H1 (cell line): ENCODE measurements around the gene ATP9B. TPM values are rescaled to one million over a fixed set of nuclear protein-coding genes. Genes with fewer than 3 reads are reported as not detected.

Source experiments
- CTCF ChIA-PET: fragments of 300-600 bp; sonication (Branson Sonifier 250); formaldehyde crosslinking; loops from one replicate; lab custom pipeline; 2021; ENCODE audit not compliant: partially characterized antibody; lab: Charles Lee
- POLR2A ChIA-PET: fragments of 300-600 bp; sonication (Branson Sonifier 250); formaldehyde crosslinking; loops from one replicate; lab custom pipeline; 2021; ENCODE audit warnings: inconsistent platforms; ENCODE audit not compliant: partially characterized antibody; lab: Charles Lee
- DNase-seq, 2 experiments: peaks; one replicate each; pipeline versions ENCODE4 v3.0.0 to v3.0.0-alpha.2; 2010 to 2022; ENCODE audit warnings: low spot score in 2 of 2, low read depth in 1 of 2, mixed read lengths in 1 of 2
- FAIRE-seq: peaks from 2 replicates; lab custom pipeline; 2011; peaks lifted over from hg19 to GRCh38; lab: Jason Lieb, UNC
- H2AFZ ChIP-seq: 2 replicates; pipeline ENCODE4 v1.8.1; 2012; ENCODE audit warnings: low read length, inconsistent platforms
- H2AK5ac ChIP-seq: 2 replicates; pipeline ENCODE4 v1.6.1; 2013; ENCODE audit warnings: low read depth, low read length
- H2BK120ac ChIP-seq: replicated peaks from 2 replicates; pipeline ENCODE3; 2013; ENCODE audit warnings: low read depth, low read length, inconsistent platforms
- H2BK12ac ChIP-seq: 2 replicates; pipeline ENCODE4 v1.6.1; 2013; ENCODE audit warnings: low read depth, low read length
- H2BK15ac ChIP-seq: 2 replicates; pipeline ENCODE4 v1.6.1; 2013; ENCODE audit warnings: low read length
- H2BK20ac ChIP-seq: 2 replicates; pipeline ENCODE4 v1.6.1; 2013; ENCODE audit warnings: low read length
- H2BK5ac ChIP-seq: 2 replicates; pipeline ENCODE4 v1.6.1; 2013; ENCODE audit warnings: low read depth, low read length
- H3K14ac ChIP-seq: 2 replicates; pipeline ENCODE4 v1.6.1; 2013; ENCODE audit warnings: inconsistent platforms; ENCODE audit not compliant: insufficient read length
- H3K18ac ChIP-seq: 2 replicates; pipeline ENCODE4 v1.6.1; 2013; ENCODE audit warnings: low read length; ENCODE audit errors: extremely low read depth
- H3K23ac ChIP-seq: 2 replicates; pipeline ENCODE4 v1.6.1; 2013; ENCODE audit warnings: inconsistent platforms; ENCODE audit not compliant: insufficient read length
- H3K23me2 ChIP-seq: 2 replicates; pipeline ENCODE4 v1.6.1; 2013; ENCODE audit warnings: low read depth, low read length
- H3K27ac ChIP-seq: 2 replicates; pipeline ENCODE4 v1.6.1; 2011; ENCODE audit warnings: low read depth, low read length, inconsistent platforms
- H3K27me3 ChIP-seq, 4 experiments: replicated peaks in 1 of 4; 1 replicate in 1 of 4; 2 replicates in 3 of 4; pipeline versions ENCODE4 v1.6.1 to v1.8.1; 2011 to 2013; ENCODE audit warnings: low read length in 3 of 4, mild to moderate bottlenecking in 3 of 4, inconsistent platforms in 2 of 4, mixed read lengths in 2 of 4, moderate library complexity in 1 of 4; ENCODE audit not compliant: control insufficient read depth in 3 of 4, insufficient read depth in 3 of 4; ENCODE audit errors: extremely low read depth in 1 of 4
- H3K36me3 ChIP-seq, 4 experiments: 2 replicates each; pipeline versions ENCODE4 v1.6.1 to v1.8.1; 2011 to 2013; ENCODE audit warnings: mild to moderate bottlenecking in 4 of 4, low read length in 3 of 4, moderate library complexity in 2 of 4, control low read depth in 1 of 4, inconsistent platforms in 1 of 4; ENCODE audit not compliant: insufficient read depth in 4 of 4, control insufficient read depth in 2 of 4
- H3K4ac ChIP-seq: replicated peaks from 2 replicates; pipeline ENCODE3; 2013; ENCODE audit warnings: low read length, low read depth, mixed read lengths, inconsistent platforms; ENCODE audit not compliant: insufficient read length
- H3K4me1 ChIP-seq, 4 experiments: replicated peaks in 1 of 4; 1 replicate in 1 of 4; 2 replicates in 3 of 4; pipeline versions ENCODE4 v1.6.1 to v1.8.1; 2011 to 2013; ENCODE audit warnings: low read length in 3 of 4, inconsistent platforms in 2 of 4, mixed read lengths in 1 of 4; ENCODE audit not compliant: insufficient read depth in 4 of 4, control insufficient read depth in 3 of 4
- H3K4me2 ChIP-seq, 2 experiments: 2 replicates each; pipeline versions ENCODE4 v1.6.1 to v1.8.1; 2011 to 2013; ENCODE audit warnings: low read depth in 2 of 2, low read length in 2 of 2, control low read depth in 1 of 2, inconsistent platforms in 1 of 2, mild to moderate bottlenecking in 1 of 2; ENCODE audit not compliant: insufficient read depth in 1 of 2
- H3K4me3 ChIP-seq, 4 experiments: fragments of 200-600, 300-600 bp in 1 of 4; sonication (generic), shearing (Covaris generic), sonication (Bioruptor Twin) in 1 of 4; 2 replicates each; pipeline versions ENCODE4 v1.5.1 to v1.8.1; 2011 to 2016; ENCODE audit warnings: low read length in 4 of 4, low read depth in 3 of 4, control low read depth in 2 of 4, inconsistent platforms in 2 of 4, mild to moderate bottlenecking in 2 of 4, mixed read lengths in 1 of 4, moderate library complexity in 1 of 4; ENCODE audit not compliant: insufficient read depth in 2 of 4; ENCODE audit errors: extremely low read depth in 1 of 4
- H3K56ac ChIP-seq: replicated peaks from 2 replicates; pipeline ENCODE3; 2013; ENCODE audit warnings: low read depth, mild to moderate bottlenecking, mixed read lengths, low read length, inconsistent platforms; ENCODE audit not compliant: insufficient read length
- H3K79me1 ChIP-seq: 2 replicates; pipeline ENCODE4 v1.6.1; 2013; ENCODE audit warnings: low read depth, low read length, control low read depth
- H3K79me2 ChIP-seq, 2 experiments: 2 replicates each; pipeline versions ENCODE4 v1.6.1 to v1.8.1; 2012 to 2013; ENCODE audit warnings: low read length in 2 of 2, mild to moderate bottlenecking in 2 of 2, inconsistent platforms in 1 of 2; ENCODE audit not compliant: insufficient read depth in 2 of 2, control insufficient read depth in 1 of 2
- H3K9ac ChIP-seq, 4 experiments: replicated peaks in 1 of 4; 1 replicate in 1 of 4; 2 replicates in 3 of 4; pipeline versions ENCODE4 v1.6.1 to v1.8.1; 2011 to 2013; ENCODE audit warnings: low read depth in 3 of 4, low read length in 3 of 4, control low read depth in 2 of 4, mild to moderate bottlenecking in 2 of 4, moderate library complexity in 2 of 4, inconsistent platforms in 1 of 4; ENCODE audit errors: extremely low read depth in 1 of 4
- H3K9me3 ChIP-seq, 2 experiments: 2 replicates each; pipeline versions ENCODE4 v1.6.1 to v1.8.1; 2012 to 2013; ENCODE audit warnings: mild to moderate bottlenecking in 2 of 2, moderate library complexity in 2 of 2, control low read depth in 1 of 2, inconsistent platforms in 1 of 2, low read depth in 1 of 2, low read length in 1 of 2, mixed read lengths in 1 of 2; ENCODE audit not compliant: insufficient read depth in 2 of 2
- H4K20me1 ChIP-seq, 2 experiments: replicated peaks in 1 of 2; 2 replicates each; pipeline versions ENCODE3 to v1.8.1; 2011 to 2013; ENCODE audit warnings: inconsistent platforms in 2 of 2, low read length in 2 of 2, mild to moderate bottlenecking in 1 of 2; ENCODE audit not compliant: insufficient read depth in 2 of 2, control insufficient read depth in 1 of 2
- H4K5ac ChIP-seq: 2 replicates; pipeline ENCODE4 v1.6.1; 2013; ENCODE audit warnings: low read length, low read depth, mixed read lengths, inconsistent platforms; ENCODE audit not compliant: insufficient read length
- H4K8ac ChIP-seq: 2 replicates; pipeline ENCODE4 v1.8.0; 2013; ENCODE audit warnings: mild to moderate bottlenecking, moderate library complexity, low read length, inconsistent platforms; ENCODE audit not compliant: insufficient read depth; ENCODE audit errors: extremely low read depth
- H4K91ac ChIP-seq: replicated peaks from 2 replicates; pipeline ENCODE3; 2013; ENCODE audit warnings: low read length, mixed read lengths, inconsistent platforms; ENCODE audit not compliant: insufficient read length
- BCL11A ChIP-seq, 2 experiments: IDR thresholded peaks; one replicate each; pipeline ENCODE4 v1.6.1; 2011; ENCODE audit warnings: low read depth in 2 of 2, low read length in 2 of 2, mild to moderate bottlenecking in 2 of 2
- CBX8 ChIP-seq: fragments of 300-800, 300-1000 bp; sonication (generic); IDR thresholded peaks from 2 replicates; pipeline ENCODE4 v1.7.1; 2016; ENCODE audit warnings: low read depth, low read length, borderline replicate concordance
- EP300 ChIP-seq, 2 experiments: IDR thresholded peaks; 1 replicate in 1 of 2; 2 replicates in 1 of 2; pipeline ENCODE4 v1.6.1; 2011 to 2012; ENCODE audit warnings: low read depth in 2 of 2, low read length in 2 of 2, mild to moderate bottlenecking in 2 of 2, borderline replicate concordance in 1 of 2, inconsistent platforms in 1 of 2, moderate library complexity in 1 of 2
- GTF2F1 ChIP-seq: IDR thresholded peaks from 2 replicates; pipeline ENCODE4 v1.6.1; 2012; ENCODE audit warnings: low read depth, low read length, improper control_type of control experiment, borderline replicate concordance
- POLR2AphosphoS5 ChIP-seq: IDR thresholded peaks from 2 replicates; pipeline ENCODE4 v1.6.1; 2011; ENCODE audit warnings: low read depth, low read length
- SAP30 ChIP-seq: fragments of 300-600 bp; sonication (generic); IDR thresholded peaks from 2 replicates; pipeline ENCODE4 v1.7.1; 2012; ENCODE audit warnings: low read length, moderate library complexity, mild to moderate bottlenecking, inconsistent platforms; ENCODE audit not compliant: insufficient read depth, insufficient replicate concordance
- SIX5 ChIP-seq: IDR thresholded peaks from 2 replicates; pipeline ENCODE4 v1.6.1; 2011; ENCODE audit warnings: mild to moderate bottlenecking, low read depth, low read length
- YY1 ChIP-seq: IDR thresholded peaks from 2 replicates; pipeline ENCODE4 v1.6.1; 2011; ENCODE audit warnings: low read depth, mild to moderate bottlenecking, low read length
- ZNF274 ChIP-seq: IDR thresholded peaks from 2 replicates; pipeline ENCODE4 v1.7.0; 2012; ENCODE audit warnings: low read length, borderline replicate concordance; ENCODE audit errors: extremely low read depth
- WGBS, 2 experiments: shearing (Covaris generic) in 1 of 2; methylation state at CpG; one replicate each; pipeline versions ENCODE4 v1.1.6 to v1.1.7; 2013 to 2015; ENCODE audit warnings: low lambda C conversion rate in 2 of 2, mixed read lengths in 2 of 2, inconsistent platforms in 1 of 2, low coverage in 1 of 2, missing lambda C conversion rate in 1 of 2; ENCODE audit not compliant: insufficient replicate concordance in 2 of 2, insufficient coverage in 1 of 2, insufficient read length in 1 of 2; ENCODE audit errors: extremely low coverage in 1 of 2, missing lambda C conversion rate in 1 of 2; 5-methylcytosine and 5-hydroxymethylcytosine counted together
- polyA plus RNA-seq, 7 experiments: library from polyadenylated mRNA; depleted of rRNA in 3 of 7; stranded (reverse) in 5 of 7; unstranded in 2 of 7; fragments of >200 nt in 5 of 7; fragments of 200-250 nt in 2 of 7; gene quantifications; 1 replicate in 5 of 7; 2 replicates in 1 of 7; 4 replicates in 1 of 7; pipeline versions ENCODE4 v1.2.1 to v1.2.3, GENCODE V29; 2011 to 2013; ENCODE audit warnings: missing spikeins in 2 of 7, mixed read lengths in 2 of 7
- total RNA-seq: library from RNA; stranded (reverse); fragmentation: NEBNext Ultra II Directional; extraction: Animal tissue kit (Norgen Biotek cat#: 25700); gene quantifications from 2 replicates; pipeline ENCODE4 v1.2.1, GENCODE V29; 2021

The ATP9B gene
- total and polyA plus RNA-seq, 2 of the 8 experiments (the other 6 are each of a cell fraction or from before 2014, with no cell fraction given): 15.1 to 21.7 TPM

- no peak overlapping the region for H4K8ac ChIP-seq
- WGBS, 2 experiments: 88% methylated on average over 20 of the region's 20 CpGs; no CpG with 5 or more reads in 1 of the 2 experiments
- H3K9ac ChIP-seq: no peak overlapping the region
- no peak overlapping the region for H2BK20ac ChIP-seq
- TF ChIP-seq YY1 (no peak), GTF2F1 (no peak), SAP30 (no peak), BCL11A (IDR thresholded peaks at IDR 0.05; ENCODE audit: low read depth in 2 of 2, low read length in 2 of 2) (no peak), POLR2AphosphoS5 (no peak), ZNF274 (no peak), EP300 (IDR thresholded peaks at IDR 0.05; ENCODE audit: borderline replicate concordance in 1 of 2, low read depth in 2 of 2, low read length in 2 of 2) (no peak), SIX5 (no peak), CBX8 (no peak)
- TF ChIP-seq, all 59 proteins: peak for 0
- Histone ChIP-seq H3K18ac (no peak overlapping the region), H2BK12ac (no peak overlapping the region), H3K23ac (no peak overlapping the region), H2BK15ac (no peak overlapping the region), H3K4me1 (no peaks in the 10 kb centered on the region; a peak in 1 of 7 replicates), H3K79me1 (no peaks in the 10 kb centered on the region), H2AFZ (no peak overlapping the region), H3K23me2 (no peaks in the 10 kb centered on the region), H3K14ac (no peak overlapping the region), H3K4me3 (no peak overlapping the region), H2BK120ac (no peak overlapping the region), H4K20me1 (no peaks in the 10 kb centered on the region), H4K91ac (no peak overlapping the region), H2AK5ac (no peak overlapping the region), H3K27me3 (no peaks in the 10 kb centered on the region), H3K4ac (no peak overlapping the region), H3K4me2 (no peak overlapping the region), H2BK5ac (no peak overlapping the region), H3K79me2 (no peaks in the 10 kb centered on the region), H3K9me3 (peaks cover 0 to 3% of the 10 kb centered on the region in 2 experiments; a peak in 1 of 4 replicates), H3K27ac (no peak overlapping the region), H3K56ac (no peak overlapping the region), H4K5ac (no peak overlapping the region), H3K36me3 (peaks cover 0 to 20% (median 3%) of the 10 kb centered on the region in 4 experiments; a peak in 3 of 8 replicates)
- ChIA-PET CTCF (interaction anchor here (0.9 to 1.2 kb wide), 5 partner anchors 9 to 513 kb away, joined by 3 to 4 read pairs (median 3); no protein-coding TSS in a partner anchor), POLR2A (no interaction called here)
- FAIRE-seq (no peak), DNase-seq (no peak)
Measured at GRCh38 chr18:79361766-79362522, 292.8 kb downstream of the ATP9B start.
